22Rv1 (cell line): ENCODE measurements around the gene POLR3GL.

ENCODE experiments used
- H3K27ac ChIP-seq: fragments of 450-650 bp; 2 replicates; pipeline ENCODE4 v1.5.1; 2017
- CTCF ChIP-seq: fragments of 450-650 bp; IDR thresholded peaks from 2 replicates; pipeline ENCODE4 v1.5.1; 2017; ENCODE audit warnings: mild to moderate bottlenecking
- ZFX ChIP-seq: fragments of 450-650 bp; IDR thresholded peaks from 2 replicates; pipeline ENCODE4 v1.6.1; 2017; ENCODE audit warnings: antibody characterized with exemption, borderline replicate concordance

POLR3GL gene

DNA sequence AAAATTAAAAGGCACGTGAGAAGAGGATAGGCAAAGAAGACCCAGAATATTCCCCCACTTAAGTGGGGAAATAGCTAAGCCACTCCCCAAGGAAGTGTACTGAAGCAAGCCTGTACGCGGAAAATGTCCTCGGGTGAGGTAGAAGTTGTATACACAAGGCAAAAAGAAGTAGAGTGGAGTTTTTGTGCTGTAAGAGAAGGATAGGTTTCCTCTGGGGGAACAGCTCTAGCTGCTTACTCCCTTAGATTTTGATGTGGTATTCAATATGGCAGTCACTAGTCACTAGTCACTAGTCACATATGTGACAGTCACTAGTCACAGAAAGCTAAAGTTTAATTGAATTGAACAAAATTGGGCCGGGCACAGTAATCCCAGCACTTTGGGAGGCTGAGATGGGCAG is 24.3 kb downstream of the POLR3GL start:
- TF ChIP-seq ZFX = no peak
- no peak for TF ChIP-seq CTCF
- H3K27ac ChIP-seq = no peak overlapping the region

- TF ChIP-seq ZFX = no peak
- TF ChIP-seq CTCF = no peak
- peak overlapping the region; percentile 91 for H3K27ac ChIP-seq
These were observed 25.9 kb downstream of the POLR3GL start for GRCh38 chr1:145990249-145990855.

DNA sequence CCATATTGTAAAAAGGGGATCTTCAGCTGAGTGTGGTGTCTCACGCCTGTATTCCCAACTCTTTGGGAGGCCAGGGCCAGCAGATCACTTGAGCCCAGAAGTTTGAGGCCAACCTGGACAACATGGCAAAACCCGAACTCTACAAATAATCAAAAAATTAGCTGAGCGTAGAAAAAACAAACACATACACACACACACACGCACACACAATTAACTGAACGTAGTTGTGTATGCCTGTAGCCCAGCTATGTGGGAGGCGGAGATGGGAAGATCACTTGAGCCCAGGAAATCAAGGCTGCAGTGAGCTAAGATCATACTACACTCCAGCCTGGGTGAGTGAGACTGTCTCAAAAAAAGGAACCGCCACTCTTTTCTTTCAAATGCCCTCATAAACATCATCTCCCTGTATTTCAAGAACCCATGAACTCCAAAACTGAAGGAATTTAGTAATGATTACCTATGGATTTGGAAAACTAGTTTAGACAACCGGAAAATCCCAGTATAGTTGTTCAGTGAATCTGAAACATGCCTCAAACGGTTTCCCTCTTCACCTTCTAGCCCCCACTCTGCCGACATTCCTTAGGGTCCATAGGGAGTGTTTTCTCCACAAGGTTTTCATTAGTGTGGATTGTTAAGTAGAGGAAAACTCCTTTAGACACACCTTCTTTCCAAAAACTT is 27.4 kb downstream of the POLR3GL start:
- TF ChIP-seq CTCF = no peak
- no peak for TF ChIP-seq ZFX
- peak overlapping the region; percentile 91 for H3K27ac ChIP-seq

DNA sequence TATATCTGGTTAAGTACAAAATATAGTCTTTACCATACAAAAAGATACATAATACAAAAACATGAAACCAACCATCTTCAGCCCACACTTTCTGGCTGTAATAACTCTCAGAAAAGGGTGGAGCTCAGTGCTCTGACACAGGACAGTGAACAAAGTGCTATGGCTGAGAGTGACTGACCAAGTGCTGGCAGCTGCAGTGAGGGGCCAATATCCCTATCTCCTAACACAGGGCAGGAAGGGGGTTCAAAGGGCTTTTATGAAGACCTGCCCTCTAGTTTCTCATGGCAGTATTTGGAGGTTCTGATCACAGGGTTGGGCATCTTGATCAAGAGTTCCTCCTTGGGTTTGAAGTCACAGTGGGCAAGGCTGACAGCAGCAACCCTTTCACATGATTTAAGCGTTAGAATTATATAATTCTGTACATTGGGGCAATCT is 28.0 kb downstream of the POLR3GL start:
- peak overlapping the region; percentile 91 for H3K27ac ChIP-seq
- no peak for TF ChIP-seq ZFX
- no peak for TF ChIP-seq CTCF

DNA sequence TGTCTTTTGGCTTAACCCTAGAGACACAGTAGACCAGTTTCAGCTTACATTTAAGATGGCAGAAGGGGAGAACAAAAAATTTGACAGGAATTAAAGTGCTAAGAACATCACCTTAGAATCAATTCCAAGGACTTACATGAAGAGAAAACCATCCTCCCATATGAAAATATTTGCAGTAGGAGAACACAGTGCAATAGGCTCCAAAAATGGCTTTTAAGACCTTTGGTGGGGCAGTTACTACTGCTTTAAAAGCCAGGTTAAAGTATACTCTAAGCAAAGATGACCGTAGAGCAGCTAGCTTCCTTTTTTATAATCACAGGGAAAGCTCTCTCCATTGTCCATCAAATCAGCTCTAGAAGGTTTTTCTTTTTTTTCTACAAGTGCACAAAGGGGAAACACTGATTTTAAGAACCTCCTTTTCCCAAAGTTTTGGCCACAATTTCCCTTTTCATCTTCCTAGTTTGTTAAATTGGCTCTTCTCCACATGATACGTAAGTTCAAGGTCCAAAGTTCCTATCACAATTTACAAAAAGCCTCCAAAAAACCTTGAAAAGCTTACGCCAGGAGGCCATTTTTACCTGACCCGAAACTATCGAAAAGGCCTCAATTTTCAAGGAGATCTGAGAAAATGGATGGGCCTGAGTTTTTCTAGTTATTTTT is 28.6 kb downstream of the POLR3GL start:
- peak overlapping the region; percentile 91 for H3K27ac ChIP-seq
- TF ChIP-seq CTCF (no peak), ZFX (no peak)

GRCh38 chr1:145993618-145994390 is 29.3 kb downstream of the POLR3GL start:
- peak overlapping the region; percentile 91 for H3K27ac ChIP-seq

More at GRCh38 chr1:145993618-145994390, 29.3 kb downstream of the POLR3GL start:
- TF ChIP-seq ZFX (no peak), CTCF (no peak)
